Fibroblast of lung (primary cell): ENCODE measurements around the gene CAPN14. TPM values are rescaled to one million over a fixed set of nuclear protein-coding genes. Genes with fewer than 3 reads are reported as not detected.

Experiments used
- DNase-seq, 2 donors: peaks; one replicate each; pipeline versions ENCODE4 v3.0.0 to v3.0.0-alpha.2; 2010; ENCODE audit warnings: low read depth in 2 of 2
- H2AFZ ChIP-seq: 2 replicates; pipeline ENCODE4 v1.5.1; 2012; ENCODE audit warnings: low read length, control low read depth, inconsistent platforms
- H3K27ac ChIP-seq: 2 replicates; pipeline ENCODE4 v1.5.1; 2011; ENCODE audit warnings: low read length, control low read depth; ENCODE audit not compliant: insufficient read depth
- H3K27me3 ChIP-seq: 2 replicates; pipeline ENCODE4 v1.5.1; 2011; ENCODE audit warnings: mild to moderate bottlenecking, low read length; ENCODE audit not compliant: control insufficient read depth, insufficient read depth
- H3K36me3 ChIP-seq: 2 replicates; pipeline ENCODE4 v1.5.1; 2011; ENCODE audit warnings: low read length; ENCODE audit not compliant: control insufficient read depth, insufficient read depth
- H3K4me1 ChIP-seq: 2 replicates; pipeline ENCODE4 v1.5.1; 2011; ENCODE audit warnings: low read length; ENCODE audit not compliant: control insufficient read depth, insufficient read depth; ENCODE audit errors: extremely low read depth
- H3K4me2 ChIP-seq: 2 replicates; pipeline ENCODE4 v1.5.1; 2011; ENCODE audit warnings: low read length, control low read depth; ENCODE audit not compliant: insufficient read depth; ENCODE audit errors: extremely low read depth
- H3K4me3 ChIP-seq, 4 experiments: fragments of 200-600 bp in 1 of 4; sonication (generic) in 1 of 4; replicated peaks in 1 of 4; 2 replicates each; pipeline ENCODE4 v1.5.1; 2011 to 2016; ENCODE audit warnings: low read length in 4 of 4, low read depth in 3 of 4, mild to moderate bottlenecking in 3 of 4, control low read depth in 2 of 4, inconsistent platforms in 1 of 4, mixed read lengths in 1 of 4; ENCODE audit not compliant: insufficient read depth in 1 of 4; ENCODE audit errors: control extremely low read depth in 1 of 4
- H3K79me2 ChIP-seq: 2 replicates; pipeline ENCODE4 v1.5.1; 2012; ENCODE audit warnings: mild to moderate bottlenecking, low read length, inconsistent platforms; ENCODE audit not compliant: control insufficient read depth, insufficient read depth
- H3K9ac ChIP-seq: 2 replicates; pipeline ENCODE4 v1.5.1; 2011; ENCODE audit warnings: mild to moderate bottlenecking, low read length, control low read depth; ENCODE audit not compliant: insufficient read depth
- H3K9me3 ChIP-seq: 2 replicates; pipeline ENCODE4 v1.5.1; 2012; ENCODE audit warnings: low read depth, low read length; ENCODE audit not compliant: control insufficient read depth, insufficient read depth
- H4K20me1 ChIP-seq: 2 replicates; pipeline ENCODE4 v1.5.1; 2011; ENCODE audit warnings: low read length; ENCODE audit not compliant: control insufficient read depth, insufficient read depth; ENCODE audit errors: extremely low read depth
- CTCF ChIP-seq, 2 donors: IDR thresholded peaks in 1 of 2; conservative IDR thresholded peaks in 1 of 2; 1 replicate in 1 of 2; 2 replicates in 1 of 2; pipeline ENCODE4 v1.5.1; 2011 to 2012; ENCODE audit warnings: low read length in 2 of 2, control low read depth in 1 of 2, inconsistent platforms in 1 of 2, low read depth in 1 of 2, mild to moderate bottlenecking in 1 of 2
- EZH2 ChIP-seq: IDR thresholded peaks from 2 replicates; pipeline ENCODE4 v1.5.1; 2012; ENCODE audit warnings: low read length, control low read depth, mild to moderate bottlenecking; ENCODE audit errors: missing control alignments
- polyA plus RNA-seq, 2 donors: library from polyadenylated mRNA; depleted of rRNA in 1 of 2; stranded (reverse) in 1 of 2; unstranded in 1 of 2; fragments of >200 nt; gene quantifications; 2 replicates each; pipeline ENCODE4 v1.2.1, GENCODE V29; 2011 to 2012; ENCODE audit warnings: missing spikeins in 1 of 2
- total RNA-seq: library from RNA; depleted of rRNA; stranded (reverse); fragments of >200 nt; gene quantifications from 2 replicates; pipeline ENCODE4 v1.2.1, GENCODE V29; 2014

The CAPN14 gene
- total and polyA plus RNA-seq, 2 donors (not counting 1 experiment from before 2014, with no cell fraction given) = 0.05 to 0.17 TPM

DNA sequence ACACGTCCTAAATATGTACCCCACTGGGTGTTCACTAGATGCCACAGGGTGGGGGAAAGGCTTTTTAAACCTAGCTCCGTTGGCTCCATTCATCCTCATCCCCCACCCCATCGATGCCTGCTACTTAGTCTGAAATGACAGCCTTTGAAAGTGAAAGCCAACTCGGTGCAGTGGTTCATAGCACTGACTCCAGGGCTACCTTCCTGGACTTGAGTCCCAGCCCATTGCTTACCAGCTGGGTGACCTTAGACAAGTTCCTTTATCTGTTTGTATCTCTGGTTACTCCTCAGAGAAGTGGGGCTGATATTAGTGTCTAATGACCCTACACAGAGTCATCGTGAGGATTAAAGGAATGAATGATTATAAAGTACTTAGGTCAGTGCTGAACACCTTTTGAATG, 41.0 kb upstream of the CAPN14 start:
- no peaks in the 10 kb centered on the region for H4K20me1 ChIP-seq
- H3K79me2 ChIP-seq = no peaks in the 10 kb centered on the region
- no peak for DNase-seq
- TF ChIP-seq CTCF (conservative IDR thresholded peaks at IDR 0.05 in 1 of 2, IDR thresholded peaks at IDR 0.05 in 1 of 2; ENCODE audit: low read depth in 1 of 2, low read length in 2 of 2) (no peak), EZH2 (no peak)
- H2AFZ ChIP-seq = no peak overlapping the region
- H3K4me2 ChIP-seq = no peak overlapping the region
- H3K27ac ChIP-seq = no peak overlapping the region
- H3K4me3 ChIP-seq = no peak overlapping the region
- H3K9me3 ChIP-seq = no peaks in the 10 kb centered on the region
- no peak overlapping the region for H3K9ac ChIP-seq
- no peaks in the 10 kb centered on the region for H3K27me3 ChIP-seq
- H3K4me1 ChIP-seq = no peaks in the 10 kb centered on the region
- H3K36me3 ChIP-seq = peaks cover 7% of the 10 kb centered on the region

GRCh38 chr2:31256611-31257382, 39.5 kb upstream of the CAPN14 start:
- TF ChIP-seq EZH2 = no peak
- TF ChIP-seq CTCF (conservative IDR thresholded peaks at IDR 0.05 in 1 of 2, IDR thresholded peaks at IDR 0.05 in 1 of 2; ENCODE audit: low read depth in 1 of 2, low read length in 2 of 2) = no peak
- Histone ChIP-seq H3K27ac (no peak overlapping the region), H3K4me2 (no peak overlapping the region), H3K9me3 (no peaks in the 10 kb centered on the region), H4K20me1 (no peaks in the 10 kb centered on the region), H3K4me1 (no peaks in the 10 kb centered on the region), H3K36me3 (peaks cover 6% of the 10 kb centered on the region), H2AFZ (no peak overlapping the region), H3K4me3 (no peak overlapping the region), H3K9ac (no peak overlapping the region), H3K27me3 (no peaks in the 10 kb centered on the region), H3K79me2 (no peaks in the 10 kb centered on the region)
- DNase-seq = no peak

DNA sequence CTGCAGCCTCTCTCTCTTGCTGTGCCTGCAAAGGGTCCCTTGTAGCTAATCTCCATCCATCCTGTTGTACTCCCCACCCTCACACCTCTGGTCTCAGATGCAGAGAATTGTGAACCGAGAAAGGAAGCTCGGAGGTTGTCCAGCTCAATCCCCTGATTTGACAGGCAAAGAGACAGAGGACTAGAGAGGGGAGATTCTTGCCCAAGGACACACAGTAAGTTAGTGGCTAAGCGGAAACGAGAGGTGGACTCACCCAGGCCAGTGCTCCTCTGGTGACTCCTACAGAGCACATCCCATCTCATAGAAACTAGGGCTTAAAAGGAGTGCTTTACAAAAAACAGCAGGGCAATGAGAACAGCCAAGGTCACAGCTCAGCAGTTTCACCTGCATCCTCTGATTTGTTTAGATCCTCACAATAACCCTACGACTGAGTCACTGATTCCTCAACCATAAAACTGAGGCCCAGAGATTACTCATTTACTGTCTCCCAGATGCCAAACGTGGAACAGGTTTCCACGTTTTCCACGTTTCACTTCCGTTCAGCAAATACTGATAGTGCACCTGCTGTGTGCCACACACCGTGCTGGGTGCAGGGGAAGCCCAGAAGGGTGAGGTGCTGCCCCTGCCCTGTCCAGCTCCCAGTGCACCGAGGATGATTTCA, 38.7 kb upstream of the CAPN14 start:
- Histone ChIP-seq H4K20me1 (no peaks in the 10 kb centered on the region), H3K27me3 (no peaks in the 10 kb centered on the region), H2AFZ (no peak overlapping the region), H3K27ac (no peak overlapping the region), H3K4me2 (no peak overlapping the region), H3K79me2 (no peaks in the 10 kb centered on the region), H3K9ac (no peak overlapping the region), H3K9me3 (no peaks in the 10 kb centered on the region), H3K36me3 (peaks cover 3% of the 10 kb centered on the region), H3K4me3 (no peak overlapping the region), H3K4me1 (no peaks in the 10 kb centered on the region)
- TF ChIP-seq CTCF (conservative IDR thresholded peaks at IDR 0.05 in 1 of 2, IDR thresholded peaks at IDR 0.05 in 1 of 2; ENCODE audit: low read depth in 1 of 2, low read length in 2 of 2) = no peak
- TF ChIP-seq EZH2 = no peak
- DNase-seq = no peak
